Measurements from ENCODE around the gene LCN15.

DNA sequence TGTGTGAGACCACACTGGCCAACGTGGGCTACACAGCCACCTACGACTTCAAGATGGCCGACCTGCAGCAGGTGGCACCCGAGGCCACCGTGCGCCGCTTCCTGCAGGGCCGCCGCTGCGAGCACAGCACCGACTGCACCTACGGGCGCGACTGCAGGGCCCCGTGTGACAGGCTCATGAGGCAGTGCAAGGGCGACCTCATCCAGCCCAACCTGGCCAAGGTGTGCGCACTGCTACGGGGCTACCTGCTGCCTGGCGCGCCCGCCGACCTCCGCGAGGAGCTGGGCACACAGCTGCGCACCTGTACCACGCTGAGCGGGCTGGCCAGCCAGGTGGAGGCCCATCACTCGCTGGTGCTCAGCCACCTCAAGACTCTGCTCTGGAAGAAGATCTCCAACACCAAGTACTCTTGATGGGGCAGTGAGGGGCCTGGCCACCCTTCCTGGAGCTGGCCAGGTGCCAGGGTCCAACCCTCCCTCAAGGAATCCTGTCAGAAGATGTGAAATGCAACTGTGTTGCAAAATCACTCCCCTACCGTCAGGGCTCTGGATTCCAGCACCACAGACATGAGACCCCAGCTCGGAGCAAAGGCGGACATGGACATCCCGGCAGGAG is 40.8 kb downstream of the LCN15 start:
- TF ChIP-seq, protein P1, sequence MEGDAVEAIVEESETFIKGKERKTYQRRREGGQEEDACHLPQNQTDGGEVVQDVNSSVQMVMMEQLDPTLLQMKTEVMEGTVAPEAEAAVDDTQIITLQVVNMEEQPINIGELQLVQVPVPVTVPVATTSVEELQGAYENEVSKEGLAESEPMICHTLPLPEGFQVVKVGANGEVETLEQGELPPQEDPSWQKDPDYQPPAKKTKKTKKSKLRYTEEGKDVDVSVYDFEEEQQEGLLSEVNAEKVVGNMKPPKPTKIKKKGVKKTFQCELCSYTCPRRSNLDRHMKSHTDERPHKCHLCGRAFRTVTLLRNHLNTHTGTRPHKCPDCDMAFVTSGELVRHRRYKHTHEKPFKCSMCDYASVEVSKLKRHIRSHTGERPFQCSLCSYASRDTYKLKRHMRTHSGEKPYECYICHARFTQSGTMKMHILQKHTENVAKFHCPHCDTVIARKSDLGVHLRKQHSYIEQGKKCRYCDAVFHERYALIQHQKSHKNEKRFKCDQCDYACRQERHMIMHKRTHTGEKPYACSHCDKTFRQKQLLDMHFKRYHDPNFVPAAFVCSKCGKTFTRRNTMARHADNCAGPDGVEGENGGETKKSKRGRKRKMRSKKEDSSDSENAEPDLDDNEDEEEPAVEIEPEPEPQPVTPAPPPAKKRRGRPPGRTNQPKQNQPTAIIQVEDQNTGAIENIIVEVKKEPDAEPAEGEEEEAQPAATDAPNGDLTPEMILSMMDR (IDR thresholded peaks at IDR 0.05) = no peak
- no peak for TF ChIP-seq POLR2A (IDR thresholded peaks at IDR 0.05)

Measured in ovary (tissue), 3 donors.